Erythroblast (primary cell): ENCODE results near the gene RAB3IP.

Experiments used
- GATA1 ChIP-seq: IDR thresholded peaks from 2 replicates; pipeline ENCODE4 v1.6.1; 2011; ENCODE audit warnings: low read depth, mild to moderate bottlenecking, control low read depth, low read length, moderate library complexity
- POLR2A ChIP-seq: IDR thresholded peaks from 2 replicates; pipeline ENCODE4 v1.6.1; 2011; ENCODE audit warnings: mild to moderate bottlenecking, low read length

DNA sequence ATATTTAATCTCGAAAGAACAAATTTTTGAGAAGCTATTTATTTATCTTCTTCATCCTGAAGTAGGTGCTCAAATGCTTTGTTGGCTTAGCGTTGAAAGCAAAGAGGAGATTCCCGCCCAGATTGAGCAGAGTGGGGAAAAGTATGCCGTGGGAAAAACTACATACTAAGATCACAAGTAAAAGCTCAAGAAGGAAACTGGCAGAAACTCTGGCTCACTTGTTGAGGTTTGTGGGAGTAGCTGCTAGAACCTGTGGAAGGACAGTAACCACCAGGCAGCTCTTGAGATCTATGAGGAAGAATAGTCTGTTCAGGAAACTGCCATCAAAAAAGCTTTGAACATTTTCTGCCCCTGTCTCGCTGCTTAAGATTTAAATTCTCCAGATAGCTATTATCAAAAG lies 90.2 kb downstream of the RAB3IP start:
- no peak for TF ChIP-seq POLR2A
- TF ChIP-seq GATA1: no peak
